Measurements from ENCODE around the gene SEPHS1. TPM values are rescaled to one million over a fixed set of nuclear protein-coding genes. Genes with fewer than 3 reads are reported as not detected.
"Not testable (repeated sequence)": the region's sequence is repeated elsewhere in the genome, so short reads cannot be mapped to it uniquely, and the experiment has no call there.

Gene SEPHS1
- total RNA-seq, 2 experiments from 2014 or later = 66.5 to 68.7 TPM

DNA sequence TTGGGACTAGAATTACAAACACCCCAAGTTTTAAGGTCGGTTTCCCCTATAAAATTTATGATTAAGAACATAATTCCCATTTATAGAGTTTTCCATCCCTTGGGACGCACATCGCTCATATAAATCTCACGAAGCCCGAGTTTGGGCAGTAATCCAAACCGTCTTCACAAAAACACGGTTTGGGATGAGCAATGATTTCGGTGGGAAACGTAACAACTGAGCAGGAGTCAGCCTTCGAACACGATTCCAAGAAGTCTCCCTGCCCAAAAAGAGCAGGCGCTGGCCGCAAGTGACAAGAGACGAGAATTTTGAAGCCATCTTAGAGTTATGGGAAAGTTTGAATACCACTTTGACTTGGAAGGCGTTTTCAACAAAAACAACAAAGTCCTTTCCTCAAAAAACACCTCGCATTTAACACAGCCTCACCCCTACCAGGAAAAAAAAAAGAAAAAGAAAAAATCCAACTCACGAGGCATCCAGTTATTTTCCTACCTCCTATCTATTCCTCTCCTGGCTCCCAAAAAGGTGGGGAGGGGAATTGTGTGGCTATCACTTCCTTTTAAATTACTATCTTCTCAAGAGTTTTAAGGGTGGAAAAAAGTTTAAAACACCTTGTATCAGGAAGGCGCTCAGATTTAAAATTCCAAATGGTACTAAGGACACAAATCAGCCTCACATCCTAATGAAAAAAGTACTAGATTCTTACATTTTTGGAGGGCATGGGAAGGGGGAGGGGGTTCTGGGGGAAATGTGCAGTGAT is 1.6 kb downstream of the SEPHS1 start:
- Mint-ChIP-seq H3K36me3 (peaks cover 35% of the 10 kb centered on the region), H3K9me3 (no peaks in the 10 kb centered on the region), H3K4me1 (peaks cover 49% of the 10 kb centered on the region), H3K27me3 (no peaks in the 10 kb centered on the region), H3K27ac (peak overlapping the region; percentile 84), H3K4me3 (peak overlapping the region; percentile 86)
- DNase-seq = no peak

DNA sequence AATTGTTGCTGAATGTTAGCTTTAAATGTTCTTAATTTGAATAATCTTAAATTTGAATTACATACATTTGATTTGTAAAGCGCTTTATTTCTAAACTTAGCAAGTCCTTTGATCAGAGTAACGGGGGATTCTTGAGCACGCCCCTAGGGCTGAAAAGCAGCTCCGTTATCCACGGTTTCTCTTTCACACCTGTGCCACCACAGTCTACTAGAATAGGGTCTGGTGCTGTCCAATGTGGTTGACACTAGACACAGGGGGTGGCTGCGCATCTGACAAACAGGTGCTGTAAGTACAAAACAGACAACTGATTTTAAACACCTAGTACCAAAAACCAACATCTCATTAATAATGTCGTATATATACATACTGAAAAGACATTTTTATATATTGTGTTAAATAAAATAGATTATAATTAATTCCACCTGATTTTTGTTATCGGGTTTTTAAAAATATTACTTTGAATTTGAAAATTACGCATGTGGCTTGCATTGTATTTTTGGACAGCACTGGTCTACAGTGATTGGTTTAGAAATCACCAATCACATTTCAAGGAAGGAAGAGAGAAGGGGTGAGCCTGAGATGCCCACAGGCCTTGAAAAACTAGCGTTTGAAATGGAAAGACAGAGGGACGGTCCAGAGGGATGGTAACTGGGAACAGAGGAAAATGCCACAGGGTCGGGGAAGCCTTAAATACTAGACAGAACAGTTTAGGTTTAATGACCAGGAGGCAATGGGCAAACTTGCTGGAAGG is 7.3 kb downstream of the SEPHS1 start:
- peak; percentile 40 for DNase-seq
- H3K36me3 Mint-ChIP-seq = peaks cover 49% of the 10 kb centered on the region
- H3K4me1 Mint-ChIP-seq = peaks cover 34% of the 10 kb centered on the region
- no peak overlapping the region for H3K27ac Mint-ChIP-seq
- no peaks in the 10 kb centered on the region for H3K9me3 Mint-ChIP-seq
- H3K27me3 Mint-ChIP-seq = no peaks in the 10 kb centered on the region
- no peak overlapping the region for H3K4me3 Mint-ChIP-seq

DNA sequence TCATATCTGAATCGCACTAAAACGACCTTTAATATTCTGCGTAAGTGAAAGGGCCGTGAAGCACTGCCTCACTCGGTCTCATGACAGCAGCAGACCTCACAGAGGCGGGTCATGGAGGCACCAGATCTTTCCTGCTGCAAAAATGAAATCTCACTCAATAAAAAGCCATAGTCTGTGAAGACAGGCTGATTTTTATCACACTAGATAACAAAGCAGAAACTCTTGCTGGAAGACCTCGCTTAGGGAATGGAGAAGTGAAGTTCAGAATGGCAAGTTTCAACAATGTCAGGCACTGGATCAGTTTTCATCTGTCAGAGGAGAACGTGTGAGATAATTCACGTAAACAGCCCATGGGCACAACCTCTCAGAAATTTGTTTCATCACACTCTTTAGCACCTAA is 8.0 kb downstream of the SEPHS1 start:
- Mint-ChIP-seq H3K4me3 (no peak overlapping the region), H3K27me3 (no peaks in the 10 kb centered on the region), H3K27ac (no peak overlapping the region), H3K36me3 (peaks cover 44% of the 10 kb centered on the region), H3K4me1 (peaks cover 31% of the 10 kb centered on the region), H3K9me3 (no peaks in the 10 kb centered on the region)
- no peak for DNase-seq

DNA sequence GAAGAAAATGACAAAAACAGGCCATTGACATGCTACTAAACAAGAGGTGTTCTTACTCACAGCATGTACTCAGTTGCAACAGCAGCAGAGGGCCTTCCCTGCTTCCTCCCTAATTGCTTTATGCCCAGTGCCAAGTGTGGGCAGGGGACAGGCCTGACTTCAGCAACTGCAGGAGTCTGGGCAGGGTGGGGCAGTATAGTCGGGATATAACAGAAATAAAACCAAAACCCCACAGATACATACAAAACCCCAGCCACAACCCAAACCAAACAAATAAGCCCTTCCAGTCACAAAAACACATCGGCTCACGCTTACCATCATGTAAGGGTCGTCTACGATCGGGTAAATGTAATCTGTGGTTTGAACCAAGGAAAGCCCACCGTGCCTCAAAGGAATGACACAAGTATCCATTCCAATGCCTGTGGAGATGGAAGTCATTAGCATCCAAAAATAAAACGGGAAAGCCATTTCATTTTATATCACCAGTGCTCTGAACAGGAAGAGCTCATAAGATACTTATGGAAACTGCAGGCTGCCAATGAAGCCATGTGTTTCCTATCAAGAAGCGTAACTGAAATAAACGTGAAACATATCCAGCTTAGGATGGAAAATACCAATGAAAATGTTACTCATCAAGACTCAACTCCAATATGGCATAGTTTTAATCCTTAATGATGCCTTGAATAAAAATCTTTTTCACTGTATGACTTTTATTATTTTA is 9.5 kb downstream of the SEPHS1 start:
- peaks cover 35% of the 10 kb centered on the region for H3K36me3 Mint-ChIP-seq
- no peak for DNase-seq
- no peaks in the 10 kb centered on the region for H3K27me3 Mint-ChIP-seq
- no peak overlapping the region for H3K27ac Mint-ChIP-seq
- peaks cover 23% of the 10 kb centered on the region for H3K4me1 Mint-ChIP-seq
- H3K4me3 Mint-ChIP-seq = no peak overlapping the region
- H3K9me3 Mint-ChIP-seq = no peaks in the 10 kb centered on the region

DNA sequence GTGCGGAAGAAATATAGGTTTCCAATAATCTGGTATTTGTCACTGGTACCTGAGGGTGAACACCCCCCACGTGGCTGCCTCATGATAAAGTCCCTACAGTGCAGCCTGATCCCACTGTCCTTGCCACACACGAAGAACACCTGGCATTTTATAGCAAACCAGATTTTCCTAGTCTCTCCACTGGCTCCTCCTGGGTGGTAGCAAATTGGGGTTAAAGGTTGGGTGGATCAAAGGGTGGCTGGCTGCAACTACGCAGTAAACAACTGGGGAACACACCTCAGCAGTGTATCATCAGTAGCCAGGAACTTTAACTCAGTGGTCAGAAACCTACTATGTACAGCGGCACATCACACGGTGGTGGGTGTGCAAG is 10.3 kb downstream of the SEPHS1 start:
- Mint-ChIP-seq H3K27ac (no peak overlapping the region), H3K4me1 (peaks cover 20% of the 10 kb centered on the region), H3K9me3 (no peaks in the 10 kb centered on the region), H3K4me3 (no peak overlapping the region), H3K36me3 (peaks cover 29% of the 10 kb centered on the region), H3K27me3 (no peaks in the 10 kb centered on the region)
- DNase-seq = no peak

DNA sequence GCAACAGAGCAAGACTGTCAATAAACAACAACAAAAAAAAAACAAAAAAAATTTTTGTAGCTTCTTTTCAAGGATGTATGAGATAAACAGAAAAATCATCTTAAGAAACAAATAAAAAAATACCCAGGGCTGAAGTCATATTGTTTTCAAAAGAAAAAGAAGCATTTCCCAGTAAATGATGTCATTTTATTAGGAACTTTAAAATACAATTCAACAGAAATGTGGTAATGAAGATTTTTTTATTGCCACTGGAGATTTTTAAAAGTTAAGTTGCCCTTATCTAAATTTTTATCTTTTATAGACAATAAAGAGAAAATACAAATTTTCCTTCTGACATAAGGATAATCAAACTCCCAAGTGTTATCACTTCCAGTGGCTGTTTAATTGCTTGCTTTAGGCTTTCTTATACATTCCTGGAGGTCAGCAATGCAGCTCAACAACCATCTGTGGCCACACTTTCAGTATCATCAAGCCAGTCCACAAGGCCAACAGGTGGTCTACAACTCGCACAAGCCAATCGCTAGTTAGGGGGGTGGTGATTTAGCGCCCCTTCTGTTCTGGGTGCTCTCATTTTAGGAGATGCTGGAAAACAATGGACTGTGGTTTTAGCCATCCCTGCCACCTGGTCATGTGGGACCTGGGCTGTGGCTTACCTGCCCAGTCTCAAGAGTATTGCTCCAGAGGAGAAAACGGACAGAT is 10.8 kb downstream of the SEPHS1 start:
- Mint-ChIP-seq H3K27ac (no peak overlapping the region), H3K4me3 (no peak overlapping the region), H3K9me3 (no peaks in the 10 kb centered on the region), H3K4me1 (peaks cover 20% of the 10 kb centered on the region), H3K27me3 (no peaks in the 10 kb centered on the region), H3K36me3 (peaks cover 28% of the 10 kb centered on the region)
- DNase-seq = no peak

DNA sequence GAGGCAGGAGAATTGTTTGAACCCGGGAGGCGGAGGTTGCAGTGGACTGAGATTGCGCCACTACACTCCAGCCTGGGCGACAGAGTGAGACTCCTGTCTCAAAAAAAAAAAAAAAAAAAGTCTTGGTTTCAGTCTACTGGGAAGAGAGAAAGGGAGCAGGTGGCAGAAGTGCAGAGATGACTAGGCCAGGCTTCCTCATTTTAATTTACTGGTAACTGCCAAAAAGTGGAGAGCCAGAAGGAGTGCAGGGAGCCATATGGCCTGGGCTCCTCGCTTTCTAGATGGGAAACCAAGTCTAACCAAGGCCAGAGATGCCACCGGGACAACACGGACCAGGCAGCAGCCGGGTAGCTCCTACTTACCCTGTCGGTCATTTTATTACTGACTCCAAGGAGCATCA is 12.2 kb downstream of the SEPHS1 start:
- H3K4me3 Mint-ChIP-seq = no peak overlapping the region
- no peaks in the 10 kb centered on the region for H3K9me3 Mint-ChIP-seq
- peaks cover 13% of the 10 kb centered on the region for H3K4me1 Mint-ChIP-seq
- peaks cover 33% of the 10 kb centered on the region for H3K36me3 Mint-ChIP-seq
- no peak overlapping the region for H3K27ac Mint-ChIP-seq
- H3K27me3 Mint-ChIP-seq = no peaks in the 10 kb centered on the region
- no peak for DNase-seq

DNA sequence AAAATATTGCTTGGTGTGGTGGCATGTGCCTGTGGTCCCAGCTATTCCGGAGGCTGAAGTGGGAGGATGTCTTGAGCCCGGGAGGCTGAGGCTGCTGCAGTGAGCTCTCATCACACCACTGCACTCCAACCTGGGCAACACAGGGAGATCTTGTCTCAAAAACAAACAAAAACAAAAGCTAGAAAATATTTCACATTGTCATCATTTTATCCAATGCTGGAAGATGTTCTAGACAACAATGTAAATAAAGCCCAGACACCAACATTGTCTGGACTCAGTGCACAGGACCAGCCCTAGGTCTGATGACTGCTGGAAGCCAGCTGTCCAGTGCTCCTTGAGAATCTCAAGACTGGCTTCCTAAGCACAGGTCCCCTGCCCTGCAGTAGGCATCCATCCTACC is 13.5 kb downstream of the SEPHS1 start:
- Mint-ChIP-seq H3K27ac (no peak overlapping the region), H3K27me3 (no peaks in the 10 kb centered on the region), H3K4me3 (no peak overlapping the region), H3K4me1 (peaks cover 5% of the 10 kb centered on the region), H3K9me3 (no peaks in the 10 kb centered on the region), H3K36me3 (peaks cover 30% of the 10 kb centered on the region)
- no peak for DNase-seq

DNA sequence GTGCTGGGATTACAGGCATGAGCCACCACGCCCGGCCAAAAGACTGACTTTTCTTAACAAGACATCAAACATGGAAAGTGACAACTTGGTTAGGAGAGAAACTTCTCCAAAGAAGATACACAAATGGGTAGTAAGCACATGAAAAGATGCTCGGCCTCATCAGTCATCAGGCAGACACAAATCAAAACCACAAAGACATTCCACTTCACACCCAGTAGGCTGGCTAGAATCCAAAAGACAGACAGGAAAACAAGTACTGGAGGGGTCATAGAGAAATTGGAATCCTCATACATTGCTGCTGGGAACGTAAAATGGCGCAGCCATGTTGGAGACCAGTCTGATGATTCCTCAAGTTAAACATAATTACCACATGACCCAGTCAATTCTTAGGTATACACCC is 16.4 kb downstream of the SEPHS1 start:
- H3K36me3 Mint-ChIP-seq = peaks cover 15% of the 10 kb centered on the region
- H3K27me3 Mint-ChIP-seq = no peaks in the 10 kb centered on the region
- DNase-seq = no peak
- H3K27ac Mint-ChIP-seq = no peak overlapping the region
- H3K9me3 Mint-ChIP-seq = no peaks in the 10 kb centered on the region
- H3K4me3 Mint-ChIP-seq = no peak overlapping the region
- no peaks in the 10 kb centered on the region for H3K4me1 Mint-ChIP-seq

DNA sequence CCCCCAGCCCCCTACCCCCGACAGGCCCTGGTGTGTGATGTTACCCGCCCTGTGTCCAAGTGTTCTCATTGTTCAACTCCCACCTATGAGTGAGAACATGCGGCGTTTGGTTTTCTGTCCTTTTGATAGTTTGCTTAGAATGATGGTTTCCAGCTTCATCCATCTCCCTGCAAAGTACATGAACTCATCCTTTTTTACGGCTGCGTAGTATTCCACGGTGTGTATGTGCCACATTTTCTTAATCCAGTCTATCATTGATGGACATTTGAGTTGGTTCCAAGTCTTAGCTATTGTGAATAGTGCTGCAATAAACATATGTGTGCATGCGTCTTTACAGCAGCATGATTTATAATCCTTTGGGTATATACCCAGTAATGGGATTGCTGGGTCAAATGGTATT is 17.1 kb downstream of the SEPHS1 start:
- H3K27ac Mint-ChIP-seq, H3K9me3 Mint-ChIP-seq, H3K4me1 Mint-ChIP-seq, H3K27me3 Mint-ChIP-seq, H3K4me3 Mint-ChIP-seq, DNase-seq: not testable (repeated sequence)
- H3K36me3 Mint-ChIP-seq = peaks cover 19% of the 10 kb centered on the region

DNA sequence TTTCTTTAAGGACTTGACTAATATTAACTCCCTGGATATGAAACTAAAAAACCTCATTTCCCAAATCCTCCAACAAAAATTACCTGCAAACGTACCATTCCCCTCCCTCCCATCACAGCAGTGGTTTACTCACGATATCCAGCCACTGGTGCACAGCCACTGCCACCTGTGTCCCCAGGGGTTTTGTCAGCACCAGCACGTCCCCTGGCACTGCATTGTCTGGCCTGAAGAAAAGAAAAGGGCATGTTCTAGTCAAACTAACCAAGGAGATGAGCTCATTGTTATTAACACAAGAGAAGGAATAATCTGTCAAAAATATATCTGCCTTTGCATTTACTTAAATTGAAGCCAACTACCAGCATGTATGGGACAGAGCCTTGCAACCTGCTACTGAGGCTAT is 18.5 kb downstream of the SEPHS1 start:
- DNase-seq = no peak
- peaks cover 28% of the 10 kb centered on the region for H3K36me3 Mint-ChIP-seq

DNA sequence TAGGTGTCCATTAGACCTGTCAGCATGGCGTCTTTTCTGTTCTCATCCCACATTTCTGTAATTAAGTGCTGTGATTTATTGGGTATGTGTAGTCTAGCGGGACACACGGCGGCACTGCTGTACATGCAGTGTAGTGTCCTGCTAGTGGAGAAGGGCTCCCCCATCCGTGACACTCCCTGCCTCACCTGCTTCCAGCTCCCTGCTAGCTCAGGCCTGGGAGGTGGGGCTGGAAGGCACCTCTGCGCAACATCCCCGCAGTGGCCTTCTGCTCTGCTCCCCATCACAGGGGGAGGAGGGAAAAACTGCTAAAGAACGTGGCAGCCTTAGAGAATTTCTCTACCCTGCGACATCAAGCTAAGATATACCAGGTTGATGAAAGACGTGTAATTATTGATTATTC is 19.5 kb downstream of the SEPHS1 start:
- Mint-ChIP-seq H3K27ac (no peak overlapping the region), H3K9me3 (no peaks in the 10 kb centered on the region), H3K36me3 (peaks cover 31% of the 10 kb centered on the region), H3K4me1 (no peaks in the 10 kb centered on the region), H3K27me3 (no peaks in the 10 kb centered on the region), H3K4me3 (no peak overlapping the region)
- DNase-seq = no peak

More for the DNA sequence above, 18.5 kb downstream of the SEPHS1 start:
- no peaks in the 10 kb centered on the region for H3K4me1 Mint-ChIP-seq
- no peaks in the 10 kb centered on the region for H3K9me3 Mint-ChIP-seq
- no peaks in the 10 kb centered on the region for H3K27me3 Mint-ChIP-seq
- H3K27ac Mint-ChIP-seq = no peak overlapping the region
- H3K4me3 Mint-ChIP-seq = no peak overlapping the region

DNA sequence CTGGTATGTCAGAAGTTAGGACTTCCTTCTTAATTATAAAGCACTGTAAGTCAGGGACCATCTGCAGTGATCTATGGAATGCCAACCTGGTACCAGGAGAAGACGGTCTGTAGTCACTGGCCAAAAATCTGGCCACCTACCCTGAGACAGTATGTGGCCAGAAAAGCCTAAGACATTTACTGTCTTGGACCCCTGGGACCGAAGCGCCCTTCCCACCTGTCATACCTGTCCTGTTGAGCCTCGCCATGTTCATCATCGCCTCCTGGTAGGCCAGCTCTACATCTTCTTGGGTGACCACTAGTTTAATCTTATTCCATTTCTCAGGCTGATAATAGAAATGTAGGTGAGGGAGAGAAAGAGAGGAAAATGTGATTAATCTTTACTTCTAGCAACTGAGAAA is 20.0 kb downstream of the SEPHS1 start:
- H3K9me3 Mint-ChIP-seq = no peaks in the 10 kb centered on the region
- H3K36me3 Mint-ChIP-seq = peaks cover 31% of the 10 kb centered on the region
- DNase-seq = no peak
- H3K27me3 Mint-ChIP-seq = no peaks in the 10 kb centered on the region
- no peak overlapping the region for H3K27ac Mint-ChIP-seq
- no peak overlapping the region for H3K4me3 Mint-ChIP-seq
- no peaks in the 10 kb centered on the region for H3K4me1 Mint-ChIP-seq

DNA sequence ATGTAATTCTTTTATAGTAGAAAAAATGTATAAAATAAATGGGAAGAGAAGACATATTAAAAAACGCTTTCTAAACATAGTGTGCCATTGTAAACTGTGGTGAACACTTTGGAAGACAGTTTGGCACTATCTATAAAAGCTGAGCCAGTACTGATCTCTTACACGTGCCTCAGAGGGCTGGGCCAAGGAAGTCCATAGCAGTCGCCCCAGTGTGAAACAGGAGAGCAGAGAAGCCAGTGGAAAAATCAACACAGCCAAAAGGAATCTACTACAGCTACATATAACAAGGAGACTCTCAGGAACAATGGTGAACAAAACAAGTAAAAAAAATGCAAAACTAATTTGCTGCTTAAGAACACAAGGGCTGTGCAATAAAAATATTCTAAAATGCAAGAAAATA is 20.6 kb downstream of the SEPHS1 start:
- Mint-ChIP-seq H3K27ac (no peak overlapping the region), H3K36me3 (peaks cover 31% of the 10 kb centered on the region), H3K9me3 (no peaks in the 10 kb centered on the region), H3K4me3 (no peak overlapping the region), H3K27me3 (no peaks in the 10 kb centered on the region), H3K4me1 (no peaks in the 10 kb centered on the region)
- no peak for DNase-seq

DNA sequence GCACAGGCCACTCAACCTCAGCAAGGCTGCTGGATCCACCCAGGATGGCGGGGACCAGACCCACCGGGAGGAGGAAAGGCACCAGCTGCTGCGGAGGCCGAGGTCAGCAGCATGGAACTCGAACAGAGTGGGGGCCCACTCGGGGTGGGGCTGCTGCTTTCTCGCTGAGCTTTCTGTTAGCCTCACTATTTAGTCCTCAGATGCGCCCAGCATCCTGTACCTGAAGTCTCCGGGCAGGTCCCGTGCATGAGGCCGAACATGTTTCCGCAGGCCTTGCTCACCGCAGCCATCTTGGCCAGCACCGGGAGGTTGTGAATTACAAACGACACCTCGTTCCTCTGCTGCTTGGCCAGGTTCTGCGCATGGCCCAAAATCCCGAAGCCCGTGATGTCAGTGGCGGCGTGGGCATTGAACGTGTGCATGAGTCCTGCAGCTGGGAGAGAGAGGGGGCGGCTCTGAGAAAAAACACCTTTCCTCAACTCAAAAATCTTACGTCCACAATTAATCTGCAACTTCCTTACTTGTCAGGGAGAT is 25.4 kb downstream of the SEPHS1 start:
- H3K4me1 Mint-ChIP-seq = no peaks in the 10 kb centered on the region
- no peaks in the 10 kb centered on the region for H3K9me3 Mint-ChIP-seq
- DNase-seq = no peak
- H3K4me3 Mint-ChIP-seq = no peak overlapping the region
- peaks cover 24% of the 10 kb centered on the region for H3K36me3 Mint-ChIP-seq
- H3K27ac Mint-ChIP-seq = no peak overlapping the region
- H3K27me3 Mint-ChIP-seq = no peaks in the 10 kb centered on the region

All from activated naive CD8-positive, alpha-beta T cell treated with anti-CD3 and anti-CD28 coated beads for 36 hours (primary cell).